GM19455 (cell line): ENCODE measurements around the gene VAMP5.
"Not testable (repeated sequence)": the region's sequence is repeated elsewhere in the genome, so short reads cannot be mapped to it uniquely, and the experiment has no call there.

Source experiments
- ATAC-seq: cut with Tn5 transposase; IDR thresholded peaks from one replicate; pipeline ENCODE4 v1.9.1; 2021; ENCODE audit not compliant: unreplicated experiment

Gene VAMP5

GRCh38 chr2:85583667-85584353 is 421 bp upstream of the VAMP5 start:
- peak; percentile 20 for ATAC-seq

DNA sequence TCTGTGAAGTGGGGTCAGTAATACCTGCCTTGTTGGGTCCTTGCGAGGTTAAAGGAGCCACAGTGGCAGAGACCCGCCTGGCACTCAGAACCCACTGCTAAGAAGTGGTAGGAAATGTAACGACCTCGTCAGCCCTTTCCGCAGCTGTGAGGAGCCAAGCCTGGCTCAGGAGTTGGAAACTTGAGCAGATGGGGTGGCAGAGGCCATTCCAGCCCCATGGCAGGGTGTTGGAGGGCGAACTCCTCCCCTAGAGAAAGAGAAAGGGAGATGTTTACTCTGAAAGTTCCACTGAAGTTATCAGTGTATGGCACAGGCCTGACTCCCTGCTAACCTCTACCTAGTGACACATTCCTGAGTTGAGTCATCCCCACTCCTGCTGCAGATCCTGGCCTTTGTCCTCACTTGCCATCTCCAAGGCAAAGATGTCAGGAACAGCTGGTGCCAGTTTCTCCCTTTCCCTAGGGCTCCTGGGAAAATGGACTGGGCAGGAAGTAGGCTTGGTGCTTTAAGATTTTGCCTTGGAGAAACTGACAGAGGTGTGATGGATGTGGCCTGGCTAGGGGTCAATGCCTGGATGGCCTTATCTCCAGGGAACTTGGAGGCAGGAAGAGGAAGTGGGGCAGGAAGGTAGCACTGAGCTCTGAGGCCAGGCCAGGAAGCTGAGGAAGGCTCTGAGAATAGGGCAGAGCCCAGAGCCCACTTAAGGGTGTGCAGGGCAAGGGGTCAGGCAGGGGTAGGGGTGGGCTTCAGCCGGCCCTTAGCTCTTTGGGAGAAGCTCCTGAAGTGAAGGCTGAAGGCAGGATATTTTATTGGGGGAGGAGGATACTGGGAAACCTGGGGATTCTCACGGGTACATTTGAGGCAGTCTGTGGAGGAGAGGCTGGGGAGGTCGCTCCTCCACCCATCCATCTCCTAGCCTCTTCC is 888 bp downstream of the VAMP5 start:
- ATAC-seq, result peak; percentile 32

DNA sequence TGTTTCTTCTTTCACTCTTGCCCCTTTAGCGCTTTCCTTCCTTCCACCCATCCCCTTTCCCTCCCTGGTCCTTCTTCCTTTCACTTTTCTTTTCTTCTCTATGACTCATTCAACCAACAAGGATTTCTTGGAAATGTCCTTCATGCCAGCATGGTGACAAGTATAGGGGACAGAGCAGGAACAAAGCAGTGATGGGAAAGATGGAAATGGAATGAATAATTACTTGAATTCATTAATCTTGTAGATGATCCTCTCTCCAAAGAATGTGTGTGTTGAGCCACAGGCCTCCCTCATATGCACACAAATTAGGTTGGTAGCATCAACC is 1.5 kb downstream of the VAMP5 start:
- ATAC-seq, result no peak

- ATAC-seq, result no peak
Observed at GRCh38 chr2:85588236-85588635, 4.0 kb downstream of the VAMP5 start.

DNA sequence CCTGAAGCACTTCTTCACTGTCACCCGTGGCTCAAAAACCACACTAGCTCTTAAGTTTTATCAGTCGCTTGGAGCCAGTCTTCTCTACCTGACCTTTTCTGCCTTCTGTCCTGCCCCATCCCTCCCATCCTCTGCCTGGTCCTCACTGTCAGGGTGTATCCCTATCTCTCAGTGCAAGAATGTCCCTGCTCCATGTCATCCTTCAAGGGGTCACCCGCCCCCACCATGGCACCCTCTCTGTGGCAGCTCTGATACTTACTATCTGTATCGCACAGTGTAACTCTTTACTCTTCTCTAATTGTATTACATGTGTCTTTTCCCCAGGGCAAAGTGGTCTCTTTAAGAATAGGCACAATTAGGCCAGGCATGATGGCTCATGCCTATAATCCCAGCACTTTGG is 4.4 kb downstream of the VAMP5 start:
- ATAC-seq, result no peak

GRCh38 chr2:85589181-85589580 is 5.0 kb downstream of the VAMP5 start:
- ATAC-seq, result no peak

GRCh38 chr2:85589982-85590791 is 6.0 kb downstream of the VAMP5 start:
- ATAC-seq, result no peak

GRCh38 chr2:85590950-85591349 is 6.7 kb downstream of the VAMP5 start:
- no peak for ATAC-seq

GRCh38 chr2:85591563-85591962 is 7.3 kb downstream of the VAMP5 start:
- no peak for ATAC-seq

- ATAC-seq, result not testable (repeated sequence)
Observed at GRCh38 chr2:85592299-85592698, 8.1 kb downstream of the VAMP5 start.

GRCh38 chr2:85593023-85593422 is 8.8 kb downstream of the VAMP5 start:
- ATAC-seq, result no peak

DNA sequence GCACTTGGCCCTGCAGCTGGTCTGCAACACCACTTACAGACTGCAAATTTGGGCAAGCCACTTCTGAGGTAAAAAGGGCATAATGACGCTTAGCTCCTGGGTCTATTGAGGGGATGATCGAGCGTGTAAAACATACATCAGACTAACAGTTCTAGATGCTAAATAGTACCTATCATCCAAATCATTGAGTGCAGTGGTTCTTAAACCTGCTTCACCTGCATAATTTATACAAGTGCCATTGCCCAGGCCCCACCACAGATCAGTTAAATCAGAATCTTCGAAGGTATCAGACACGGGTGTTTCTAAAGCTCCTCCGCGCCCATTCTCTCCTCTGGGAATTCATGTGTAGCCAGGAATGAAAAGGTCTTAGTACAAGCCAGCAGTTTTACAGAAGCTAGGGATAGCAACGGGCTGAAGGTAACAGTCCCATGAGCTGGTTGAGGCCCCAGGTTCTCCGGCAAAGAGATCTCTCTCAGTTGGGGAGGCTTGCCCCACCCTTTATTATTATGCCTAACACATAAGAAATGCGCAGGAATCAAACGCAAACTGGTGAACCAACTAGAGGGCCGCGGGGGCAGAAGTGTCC is 10.6 kb downstream of the VAMP5 start:
- ATAC-seq, result no peak

DNA sequence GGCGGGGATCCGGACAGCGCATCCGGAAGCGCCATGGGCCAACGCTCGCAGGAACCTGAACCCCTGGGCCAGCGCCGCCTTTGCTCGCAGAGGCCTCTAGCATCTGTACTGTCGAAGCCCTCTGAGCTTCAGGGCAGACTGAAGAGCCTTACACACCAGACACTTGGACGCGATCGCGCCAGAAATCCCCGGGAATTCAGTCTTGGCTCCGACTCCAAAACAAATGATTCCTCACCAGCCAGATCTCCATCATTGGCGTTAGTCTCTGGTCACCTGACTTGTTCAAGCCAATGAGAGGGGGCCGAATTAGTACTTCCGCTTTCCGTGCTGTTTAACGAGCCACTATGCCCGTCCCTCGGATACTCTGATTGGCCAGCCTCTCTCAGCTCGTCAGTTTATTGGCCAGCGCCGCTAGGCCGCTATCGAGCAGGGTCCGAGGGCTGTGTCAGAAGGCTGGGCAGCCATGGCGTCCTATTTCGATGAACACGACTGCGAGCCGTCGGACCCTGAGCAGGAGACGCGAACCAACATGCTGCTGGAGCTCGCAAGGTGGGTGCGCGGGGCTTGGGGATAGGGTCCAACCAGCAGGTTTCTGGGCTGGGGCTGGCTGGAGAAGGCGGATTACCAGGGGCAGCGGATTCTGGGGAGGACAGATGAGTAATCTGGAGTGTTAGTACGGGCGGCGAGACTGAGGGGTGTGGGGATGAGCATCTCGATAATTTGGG is 11.2 kb downstream of the VAMP5 start, which contains the start of gene RNF181:
Gene RNF181, plus strand, starts transcription at position 445 of the 725 bp plus-strand sequence. Its CDS starts 19 bp downstream, at position 464.
- ATAC-seq, result peak; percentile 99

- no peak for ATAC-seq
Observed at GRCh38 chr2:85596026-85596333, 11.7 kb downstream of the VAMP5 start.

GRCh38 chr2:85596486-85597143 is 12.4 kb downstream of the VAMP5 start:
- no peak for ATAC-seq

DNA sequence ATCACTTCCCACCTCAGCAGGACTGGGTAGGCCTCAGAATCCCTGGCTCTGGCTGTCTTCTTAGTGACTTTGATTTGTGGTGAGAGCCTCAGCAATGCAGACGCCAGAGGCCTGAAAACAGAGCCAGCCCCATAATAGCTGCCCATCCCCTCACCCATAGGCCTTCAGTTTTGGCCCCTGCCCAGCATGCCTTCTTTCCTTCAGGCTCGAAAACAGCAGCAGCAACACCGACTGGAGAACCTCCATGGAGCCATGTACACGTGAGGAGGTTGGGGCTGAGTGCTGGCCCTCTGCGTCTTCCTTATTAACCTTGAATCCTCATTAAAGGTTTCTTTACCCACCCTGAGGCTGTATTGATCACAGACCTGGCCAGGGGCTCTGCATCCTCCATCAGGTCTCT is 13.0 kb downstream of the VAMP5 start:
- ATAC-seq, result no peak

DNA sequence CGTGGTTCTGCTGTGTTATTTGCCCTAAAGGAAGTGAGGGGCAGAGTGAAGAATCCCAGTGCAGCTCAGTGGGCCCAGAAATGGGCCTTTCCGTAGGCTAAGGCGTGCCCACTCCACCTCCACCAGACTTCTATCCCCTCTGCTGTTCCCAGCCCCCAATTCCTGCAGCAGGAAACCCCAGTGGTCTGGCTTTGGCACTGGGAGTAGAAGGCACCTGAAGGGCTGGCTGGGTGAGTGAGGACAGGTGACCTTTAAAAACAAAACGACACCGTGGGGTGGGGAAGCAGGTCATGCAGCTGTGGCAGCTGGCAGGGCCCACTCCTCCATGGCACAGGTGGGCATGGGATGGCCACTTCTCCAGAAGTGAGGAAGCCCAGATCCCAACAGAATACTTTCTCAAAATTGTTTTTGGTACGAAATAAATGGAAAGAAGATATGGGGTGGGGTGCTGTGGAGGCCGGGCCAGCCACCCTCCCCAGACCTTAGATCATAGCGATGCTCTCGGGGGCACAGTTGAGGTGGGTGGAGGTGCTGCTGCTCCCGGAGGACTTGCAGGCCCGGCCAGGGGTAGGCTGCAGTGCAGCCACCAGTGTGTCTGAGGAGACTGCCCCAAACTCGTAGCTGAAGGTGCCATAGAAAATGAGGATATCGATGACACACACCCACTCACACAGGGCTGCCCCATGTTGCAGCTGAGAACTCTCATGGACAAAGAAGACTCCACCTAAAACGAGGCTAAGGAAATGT is 14.5 kb downstream of the VAMP5 start:
- ATAC-seq, result no peak

DNA sequence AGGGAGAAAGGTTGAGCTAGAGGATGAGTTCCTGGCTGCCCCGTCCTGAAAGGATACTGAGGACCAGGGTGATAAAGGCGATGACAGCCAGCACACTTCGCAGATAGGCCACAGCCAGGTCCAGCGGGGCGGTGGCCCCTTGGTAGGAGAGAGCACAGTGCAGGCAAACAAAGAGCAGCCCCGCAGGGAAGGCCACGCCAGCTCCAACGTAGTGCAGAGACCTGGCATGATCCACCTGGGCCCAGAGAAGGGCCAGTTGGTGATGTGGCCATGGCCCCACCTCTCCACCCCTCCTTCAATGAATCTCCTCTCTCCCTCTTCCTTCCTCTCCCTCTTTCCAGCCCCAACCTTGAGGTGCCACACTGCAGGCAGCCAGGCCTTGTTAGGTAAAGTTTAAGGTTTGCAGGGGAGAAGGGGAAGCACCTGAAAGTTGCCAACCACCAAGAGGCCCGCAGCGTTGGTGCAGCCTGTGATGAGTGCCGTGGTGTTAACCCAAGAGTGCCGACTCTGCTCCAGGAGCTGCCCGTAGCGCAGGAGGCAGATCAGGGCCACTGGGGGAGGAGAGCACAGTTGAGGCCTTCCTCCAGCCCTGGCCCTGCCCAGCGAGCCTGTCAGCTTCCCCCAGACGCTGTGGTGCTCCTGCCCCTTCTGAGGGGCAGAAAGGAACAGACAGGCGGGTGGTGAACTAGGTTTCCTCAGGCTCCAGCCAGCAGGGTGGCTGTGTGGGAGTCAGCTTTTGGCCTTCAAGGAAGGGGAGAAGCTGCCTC is 15.4 kb downstream of the VAMP5 start:
- no peak for ATAC-seq

DNA sequence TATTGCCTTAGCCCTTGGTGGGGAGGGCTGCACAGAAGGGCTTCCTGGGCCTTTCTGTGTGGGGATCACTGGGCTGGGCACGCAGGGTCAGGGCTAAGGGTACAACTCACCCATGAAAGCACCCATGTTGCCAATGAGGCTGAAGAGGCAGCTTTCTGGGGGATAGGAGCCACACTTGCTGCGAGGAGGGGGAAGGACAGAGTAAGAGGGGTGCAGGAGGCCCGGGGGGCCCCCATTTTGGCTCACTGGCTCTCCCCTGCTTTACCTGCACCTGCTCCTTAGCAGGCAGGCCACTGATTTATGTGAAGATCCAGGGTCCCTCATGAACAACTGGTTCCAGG is 16.0 kb downstream of the VAMP5 start:
- no peak for ATAC-seq
